ENCODE data around the gene CST9.

The CST9 gene

DNA sequence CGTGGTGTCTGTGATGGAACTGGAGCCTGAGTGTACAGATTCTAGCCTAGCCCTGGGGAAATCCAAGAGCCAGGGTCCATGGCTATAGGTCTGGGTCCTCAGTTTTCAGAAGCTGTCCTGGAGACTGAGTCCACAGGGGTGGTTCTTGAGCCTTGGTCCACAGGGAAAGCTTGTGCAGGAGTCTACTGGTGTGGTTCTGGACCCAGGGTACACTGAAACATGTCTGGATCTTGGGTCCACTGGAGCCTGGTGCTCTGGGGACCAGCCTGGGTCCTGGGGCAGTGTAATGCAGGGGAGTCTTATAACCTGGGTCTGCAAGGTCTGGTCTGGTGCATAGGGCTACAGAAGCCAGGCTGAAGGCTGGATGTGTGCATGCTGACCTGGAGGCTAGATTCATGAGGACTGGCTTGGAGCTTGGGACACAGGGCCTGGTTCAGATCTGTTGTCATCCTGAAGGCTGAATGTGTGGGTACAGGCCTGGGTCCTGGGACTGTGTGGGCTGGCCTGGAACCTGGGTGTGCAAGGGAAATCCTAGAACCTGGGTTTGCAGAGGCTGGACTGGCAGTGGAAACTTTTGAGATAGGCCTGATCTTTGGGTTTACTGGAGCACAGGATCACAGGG is 42.9 kb downstream of the CST9 start:
- Histone ChIP-seq H3K9me2 (replicated peaks; ENCODE audit: control insufficient read depth, low read length) (no peaks in the 10 kb centered on the region), H3K27me3 (ENCODE audit: control insufficient read depth, low read length) (no peaks in the 10 kb centered on the region), H3K4me3 (ENCODE audit: low read length) (no peak overlapping the region), H3K4me1 (ENCODE audit: control insufficient read depth, low read length) (no peaks in the 10 kb centered on the region), H3K9me3 (ENCODE audit: control insufficient read depth, insufficient read depth, low read length) (no peaks in the 10 kb centered on the region), H3K4me2 (ENCODE audit: low read length) (no peak overlapping the region), H3K36me3 (ENCODE audit: control insufficient read depth, low read length) (no peaks in the 10 kb centered on the region), H4K20me1 (ENCODE audit: control insufficient read depth, insufficient read depth, low read depth, low read length) (no peaks in the 10 kb centered on the region), H3K27ac (ENCODE audit: low read depth, low read length) (no peak overlapping the region), H3K79me2 (ENCODE audit: control insufficient read depth, low read length) (no peaks in the 10 kb centered on the region), H3F3A (ENCODE audit: control insufficient read depth, insufficient read depth) (no peaks in the 10 kb centered on the region)
- no peak for TF ChIP-seq CTCF (IDR thresholded peaks at IDR 0.05; ENCODE audit: low read depth, low read length, poor library complexity, severe bottlenecking)
- TF ChIP-seq EZH2phosphoT487 (IDR thresholded peaks at IDR 0.05; ENCODE audit: borderline replicate concordance, low read length) = no peak

GRCh38 chr20:23554401-23554800 is 51.3 kb downstream of the CST9 start:
- Histone ChIP-seq H3K27me3 (ENCODE audit: control insufficient read depth, low read length) (no peaks in the 10 kb centered on the region), H3K4me1 (ENCODE audit: control insufficient read depth, low read length) (no peaks in the 10 kb centered on the region), H3F3A (ENCODE audit: control insufficient read depth, insufficient read depth) (no peaks in the 10 kb centered on the region), H3K9me3 (ENCODE audit: control insufficient read depth, insufficient read depth, low read length) (no peaks in the 10 kb centered on the region), H3K9me2 (replicated peaks; ENCODE audit: control insufficient read depth, low read length) (no peaks in the 10 kb centered on the region), H3K36me3 (ENCODE audit: control insufficient read depth, low read length) (no peaks in the 10 kb centered on the region), H4K20me1 (ENCODE audit: control insufficient read depth, insufficient read depth, low read depth, low read length) (no peaks in the 10 kb centered on the region), H3K4me2 (ENCODE audit: low read length) (no peak overlapping the region), H3K4me3 (ENCODE audit: low read length) (no peak overlapping the region), H3K79me2 (ENCODE audit: control insufficient read depth, low read length) (no peaks in the 10 kb centered on the region), H3K27ac (ENCODE audit: low read depth, low read length) (no peak overlapping the region)
- no peak for TF ChIP-seq CTCF (IDR thresholded peaks at IDR 0.05; ENCODE audit: low read depth, low read length, poor library complexity, severe bottlenecking)
- TF ChIP-seq EZH2phosphoT487 (IDR thresholded peaks at IDR 0.05; ENCODE audit: borderline replicate concordance, low read length) = no peak

Data from DOHH2 (cell line).